ENCODE results near the gene PRPF8.

GRCh38 chr17:1683459-1683858, 1.2 kb downstream of the PRPF8 start:
- TF ChIP-seq CTCF (conservative IDR thresholded peaks at IDR 0.05; ENCODE audit: low read length): no peak
- TF ChIP-seq EZH2phosphoT487 (IDR thresholded peaks at IDR 0.05; ENCODE audit: borderline replicate concordance): no peak

Measured in Loucy (cell line).